ENCODE data around the gene SMU1.
"Not testable (repeated sequence)": the region's sequence is repeated elsewhere in the genome, so short reads cannot be mapped to it uniquely, and the experiment has no call there.

The SMU1 gene

GRCh38 chr9:33011831-33012230, 64.6 kb downstream of the SMU1 start:
- DNase-seq, result no peak

GRCh38 chr9:33007755-33008154, 68.7 kb downstream of the SMU1 start:
- no peak for DNase-seq

- not testable (repeated sequence) for DNase-seq
Observed at GRCh38 chr9:33005335-33005734, 71.1 kb downstream of the SMU1 start.

- DNase-seq, result peak in 1 of 2 donors; percentile 22
Observed at GRCh38 chr9:33000682-33001055, 75.8 kb downstream of the SMU1 start.

- DNase-seq, result no peak
Observed at GRCh38 chr9:32992595-32993238, 83.8 kb downstream of the SMU1 start.

- DNase-seq, result no peak
Observed at GRCh38 chr9:32991897-32992594, 84.4 kb downstream of the SMU1 start.

Data from stimulated activated CD4-positive, alpha-beta T cell treated with anti-CD3 and anti-CD28 coated beads, Interleukin-2, amount 100 ng/mL, for 48 hours (primary cell).